NCI-H1048 (cell line): Measurements from ENCODE around the gene ANAPC15.

Experiments
- DNase-seq: peaks from one replicate; lab custom pipeline; 2025; lab: John Stamatoyannopoulos, UW

Gene ANAPC15

DNA sequence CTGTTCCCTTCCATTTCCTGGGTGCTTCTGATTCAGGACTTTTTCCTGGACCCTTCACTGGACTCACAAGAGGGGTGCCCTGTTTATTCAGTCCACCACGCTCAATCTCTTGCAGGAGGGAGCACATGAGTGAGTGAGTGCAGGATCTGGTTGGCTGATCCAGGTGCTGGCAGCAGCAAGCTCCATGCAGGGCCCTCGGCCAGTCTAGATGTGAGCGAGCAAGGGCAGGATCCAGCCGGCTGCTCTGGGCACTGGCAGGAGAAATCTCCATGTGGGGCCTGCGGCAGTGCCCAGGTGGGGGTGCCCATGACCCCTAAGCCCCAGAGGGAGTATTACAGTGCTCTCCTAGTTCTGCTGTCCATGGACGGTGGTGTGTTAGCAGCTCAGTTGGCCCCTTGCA is 11.6 kb upstream of the ANAPC15 start:
- DNase-seq: no peak

DNA sequence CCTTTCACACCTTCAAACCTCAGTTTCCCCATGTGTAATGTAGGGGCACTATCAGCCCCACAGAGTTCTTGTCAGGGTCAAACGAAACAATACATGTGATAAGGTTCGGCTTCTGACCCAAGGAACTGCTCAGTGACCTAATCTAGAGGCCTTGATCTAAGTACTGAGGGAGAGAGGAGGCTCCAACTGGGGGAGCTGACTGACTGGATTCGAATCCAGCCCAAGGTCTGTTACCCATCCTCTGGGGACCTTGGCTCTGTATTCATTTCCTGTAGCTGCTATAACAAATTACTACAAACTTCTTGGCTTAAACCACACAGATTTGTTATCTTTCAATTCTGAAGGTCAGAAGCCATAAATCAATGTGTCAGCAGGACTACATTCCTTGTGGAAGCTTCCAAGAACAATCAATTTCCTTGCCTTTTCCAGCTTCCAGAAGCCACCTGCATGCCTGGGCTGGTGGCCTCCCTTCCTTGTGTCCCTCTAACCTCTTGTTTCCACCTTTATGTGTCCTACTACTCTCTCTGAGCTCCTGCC is 10.7 kb upstream of the ANAPC15 start:
- no peak for DNase-seq

DNA sequence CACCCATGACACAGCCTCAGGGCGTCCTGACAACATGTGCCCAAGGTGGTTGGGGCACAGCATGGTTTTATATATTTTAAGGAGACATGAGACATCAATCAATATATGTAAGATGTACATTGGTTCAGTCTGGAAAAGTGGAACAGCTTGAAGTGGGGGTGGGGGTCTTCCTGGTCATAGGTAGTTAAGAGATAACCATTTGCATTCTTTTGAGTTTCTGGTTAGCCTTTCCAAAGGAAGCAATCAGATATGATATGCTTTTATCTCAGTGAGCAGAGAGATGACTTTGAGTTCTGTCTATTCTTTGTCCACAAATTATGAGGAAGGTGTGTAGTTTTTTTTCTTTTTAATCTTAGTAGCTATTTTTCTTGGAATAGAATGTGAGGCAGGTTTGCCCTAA is 10.1 kb upstream of the ANAPC15 start:
- DNase-seq: no peak

DNA sequence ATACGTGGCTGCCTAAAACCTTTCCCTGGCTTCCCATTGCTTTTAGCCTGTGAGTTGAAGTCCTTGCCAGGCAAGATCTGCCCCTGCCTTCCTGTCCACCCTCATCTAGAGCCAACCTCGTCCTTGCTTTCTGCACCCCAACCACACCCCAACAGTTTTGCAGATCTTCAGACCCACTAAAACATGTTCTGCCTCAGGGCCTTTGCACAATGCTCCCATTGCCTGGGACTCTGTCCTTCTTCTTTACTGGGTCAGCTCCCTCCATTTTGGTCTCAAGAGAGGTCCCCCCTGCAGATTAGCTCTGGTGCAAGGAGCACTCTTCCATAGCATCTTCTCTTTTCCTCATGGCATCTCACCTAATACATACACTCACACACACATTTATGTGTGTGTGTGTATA is 8.4 kb upstream of the ANAPC15 start:
- DNase-seq: no peak

DNA sequence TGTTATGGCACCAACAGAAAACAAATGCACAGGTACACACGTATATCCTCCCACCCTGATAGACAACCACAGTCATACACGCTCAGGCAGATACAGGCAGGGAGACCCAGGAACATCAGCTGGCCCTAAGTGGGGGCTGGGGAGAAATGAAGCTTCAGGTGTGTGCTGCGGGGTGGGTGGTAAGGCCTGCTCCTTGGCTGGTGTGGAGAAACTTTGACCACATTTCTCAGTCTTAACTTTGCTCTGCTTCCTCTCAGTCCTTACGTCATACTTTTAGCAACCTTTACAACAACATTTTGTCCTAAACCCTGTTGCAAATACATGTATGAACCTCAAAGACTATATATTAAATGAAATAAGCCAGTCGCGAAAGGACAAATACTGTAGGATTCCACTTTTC is 6.7 kb upstream of the ANAPC15 start:
- DNase-seq: no peak

DNA sequence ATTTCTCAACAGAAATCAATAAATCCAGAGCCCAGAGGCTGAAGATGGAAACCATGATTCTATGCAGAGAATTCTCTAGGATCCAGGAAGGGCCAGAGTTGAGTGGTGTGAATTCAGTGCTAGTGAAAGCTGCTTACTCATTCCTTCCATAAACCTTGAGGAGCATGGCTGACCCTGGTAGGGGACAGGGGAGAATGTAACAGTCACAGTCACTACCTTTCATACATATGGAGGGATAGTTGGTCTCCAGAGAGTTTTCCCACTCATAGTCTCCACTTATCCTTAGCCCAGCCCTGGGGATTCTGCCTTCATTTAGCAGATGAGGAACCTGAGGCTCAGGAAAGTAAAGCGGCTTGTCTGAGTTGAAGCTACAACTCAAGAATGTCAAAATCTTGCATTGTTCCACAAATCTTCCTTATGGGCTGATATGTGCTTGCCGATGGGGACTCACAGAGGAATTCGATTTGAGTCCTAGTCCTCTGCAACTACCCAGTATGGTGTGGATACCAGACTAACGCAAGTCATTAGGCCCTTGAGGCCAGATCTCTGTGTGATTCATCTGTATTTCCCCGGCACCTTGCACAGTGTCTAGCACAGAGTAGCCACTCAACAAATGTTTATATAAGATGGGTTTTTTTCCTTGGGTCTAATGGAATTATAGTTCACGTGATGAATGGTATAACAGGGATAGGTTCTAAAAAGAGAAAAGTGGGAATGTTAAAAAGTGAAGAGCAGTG is 3.7 kb upstream of the ANAPC15 start:
- no peak for DNase-seq

DNA sequence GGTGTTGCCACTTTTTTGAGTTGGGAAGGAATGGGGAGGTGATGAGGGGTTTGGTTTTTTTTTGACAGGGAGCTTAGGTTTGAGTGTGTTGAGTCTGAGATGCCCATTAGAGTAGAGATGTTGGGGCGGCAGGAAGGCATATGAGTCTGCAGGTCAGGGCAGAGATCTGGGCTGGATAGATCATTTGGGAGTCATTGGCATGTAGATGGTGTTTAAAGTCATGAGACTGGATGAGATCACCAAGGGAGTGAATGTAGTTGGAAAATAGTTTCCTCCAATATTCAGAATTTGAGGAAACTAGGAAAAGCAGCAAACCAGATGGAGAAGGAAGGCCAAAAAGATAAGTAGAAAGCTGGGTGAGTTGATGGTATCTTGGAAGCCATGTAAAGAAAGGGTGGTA is 2.1 kb upstream of the ANAPC15 start:
- no peak for DNase-seq

DNA sequence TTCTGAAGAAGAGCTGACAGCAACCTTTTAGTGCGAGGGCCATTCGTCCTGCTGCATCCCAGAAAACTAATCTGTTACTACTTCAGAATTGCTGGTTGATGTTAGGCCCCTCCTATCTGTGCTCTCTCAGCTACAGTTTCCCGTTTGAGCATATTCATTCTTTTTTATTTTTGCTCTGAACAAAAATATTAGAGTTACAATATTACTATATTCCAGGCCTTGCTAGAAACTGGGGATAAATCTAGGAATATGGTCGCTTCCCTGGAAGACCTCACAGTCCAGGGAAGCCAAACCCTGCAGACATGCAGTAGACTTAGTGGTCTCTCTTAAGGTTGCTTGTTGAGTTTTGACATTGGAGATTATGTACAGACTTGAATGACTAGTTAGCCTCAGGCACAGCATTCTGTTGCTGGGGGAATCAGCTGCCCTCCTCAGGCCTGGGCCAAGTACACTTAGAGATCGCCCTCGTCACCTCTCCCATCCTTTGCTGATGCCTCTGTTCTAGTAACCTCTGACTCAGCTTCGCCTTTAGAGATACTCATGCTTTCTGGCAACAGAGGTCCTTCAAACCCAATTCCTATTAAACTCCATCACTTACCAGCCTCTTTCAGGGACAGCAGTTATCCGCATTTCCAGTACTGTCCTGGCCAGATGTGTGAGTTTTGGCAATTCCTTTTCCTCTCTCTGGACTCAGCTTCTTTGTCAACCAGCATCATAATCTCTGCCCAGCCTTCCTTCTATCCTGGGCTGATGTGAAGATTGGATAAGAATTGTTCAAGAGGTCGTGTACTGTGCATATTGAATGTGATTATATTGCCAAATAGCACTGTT is 698 bp upstream of the ANAPC15 start:
- DNase-seq: no peak

DNA sequence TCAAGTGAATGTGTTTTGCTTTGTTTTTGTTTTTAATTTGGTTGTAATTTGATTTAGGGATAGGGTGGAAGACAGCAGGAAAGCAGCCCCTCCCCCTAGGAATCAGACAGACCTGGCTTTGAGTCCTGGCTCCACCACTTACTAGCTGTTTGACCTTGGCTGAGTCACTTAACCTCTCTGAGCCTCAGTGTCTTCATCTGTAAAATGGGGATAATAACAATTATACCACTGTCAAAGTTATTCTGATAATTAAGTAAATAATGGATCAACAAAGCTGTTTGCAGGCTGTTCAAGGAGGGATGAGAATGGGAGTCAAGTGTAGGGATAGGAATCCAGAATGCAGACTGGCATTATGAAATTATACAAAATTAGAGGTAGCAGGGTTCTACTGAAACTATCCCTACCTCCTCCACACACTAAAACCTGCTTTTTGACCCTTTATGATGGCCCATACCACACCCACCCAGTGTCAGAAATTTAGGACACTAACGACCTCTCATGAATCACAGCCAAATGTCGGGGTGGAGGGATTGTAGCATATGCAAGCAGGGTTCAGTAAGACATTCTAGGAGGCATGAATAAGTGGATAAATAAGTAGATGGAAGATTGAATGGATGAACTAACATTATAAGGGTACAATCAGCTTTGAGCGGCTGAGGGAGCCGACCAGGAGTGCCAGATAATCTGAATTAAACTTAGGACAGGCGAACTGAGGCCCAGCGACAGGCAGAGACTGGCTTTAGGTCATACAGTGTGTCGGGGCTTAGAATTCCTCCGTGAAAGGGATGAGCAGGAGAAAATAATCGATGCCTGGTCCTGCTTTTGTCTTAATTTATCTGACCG is 974 bp downstream of the ANAPC15 start:
- no peak for DNase-seq

DNA sequence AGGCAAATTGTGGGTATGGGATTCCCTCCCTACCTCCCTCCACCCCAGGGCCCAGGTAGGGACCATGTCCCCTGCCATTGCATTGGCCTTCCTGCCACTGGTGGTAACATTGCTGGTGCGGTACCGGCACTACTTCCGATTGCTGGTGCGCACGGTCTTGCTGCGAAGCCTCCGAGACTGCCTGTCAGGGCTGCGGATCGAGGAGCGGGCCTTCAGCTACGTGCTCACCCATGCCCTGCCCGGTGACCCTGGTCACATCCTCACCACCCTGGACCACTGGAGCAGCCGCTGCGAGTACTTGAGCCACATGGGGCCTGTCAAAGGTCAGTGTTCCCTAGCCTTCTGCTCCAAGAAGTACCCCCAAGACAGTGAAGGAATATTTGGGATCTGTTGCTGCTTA is 6.6 kb downstream of the ANAPC15 start, which contains the start of gene TOMT:
TSS of gene TOMT (plus strand) at position 37 of the 400 bp plus-strand sequence. CDS start at position 65, 28 bp downstream.
- no peak for DNase-seq

DNA sequence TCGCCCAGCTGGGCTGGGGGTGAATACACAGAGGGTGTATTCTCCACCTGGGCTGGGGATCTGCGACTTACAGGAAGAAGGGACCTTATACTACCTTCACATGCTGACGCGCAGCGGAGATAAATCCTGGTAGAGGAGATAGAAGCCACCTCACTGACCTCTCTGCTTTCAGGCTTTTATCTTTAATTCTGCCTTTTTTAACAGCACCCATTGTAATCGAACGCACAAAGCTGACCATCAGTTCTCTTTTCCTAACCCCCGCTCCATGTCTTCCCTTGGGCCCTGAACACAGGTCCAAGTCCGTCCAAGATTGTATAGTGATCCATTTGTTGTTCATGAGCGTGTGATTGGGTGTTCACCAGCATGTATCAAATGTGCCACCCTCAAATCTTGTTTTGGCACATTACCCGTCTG is 8.7 kb downstream of the ANAPC15 start:
- no peak for DNase-seq

DNA sequence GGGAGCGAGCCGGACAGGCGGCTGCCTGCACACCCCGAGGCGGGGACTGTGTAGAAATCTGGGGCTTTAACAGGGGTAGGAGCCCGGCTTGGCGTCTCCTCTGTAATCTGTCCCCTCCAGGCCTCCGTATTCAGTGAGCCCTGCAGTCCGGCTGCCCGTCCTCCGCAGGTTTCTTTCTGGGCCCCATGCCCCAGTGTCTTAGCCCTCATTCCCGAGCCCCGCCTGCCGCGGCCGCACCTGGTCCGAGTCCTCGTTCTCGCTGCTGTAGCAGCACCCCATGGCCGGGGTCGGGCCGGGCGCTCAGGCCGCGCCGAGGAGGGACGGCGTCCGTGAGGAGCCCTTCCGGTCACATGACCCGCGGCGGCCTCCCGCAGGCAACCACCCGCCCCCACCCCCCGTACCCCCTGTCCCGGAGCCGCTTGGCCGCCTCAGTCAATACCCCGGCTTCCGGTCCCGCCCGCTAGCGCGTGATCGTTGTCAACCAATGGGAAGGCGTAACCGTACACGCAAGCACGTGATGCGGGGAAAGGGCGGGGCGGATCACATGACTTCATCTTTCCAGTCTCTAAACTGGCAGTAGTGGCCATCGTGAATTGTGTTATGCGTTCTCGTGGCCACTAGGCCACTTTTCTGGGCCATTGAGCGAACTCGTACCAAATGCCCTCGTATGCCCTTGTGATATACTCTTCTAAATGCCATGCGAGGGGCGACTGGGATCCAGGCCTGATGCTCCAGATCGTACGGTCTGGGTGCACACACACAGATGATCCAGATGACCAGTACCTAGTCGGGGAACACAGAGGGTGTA is 9.3 kb downstream of the ANAPC15 start, which contains the start of gene LAMTOR1:
TSS of gene LAMTOR1 (minus strand) at position 352 of the 808 bp plus-strand sequence. CDS start at position 279, 73 bp downstream.
- DNase-seq: peak; percentile 98

DNA sequence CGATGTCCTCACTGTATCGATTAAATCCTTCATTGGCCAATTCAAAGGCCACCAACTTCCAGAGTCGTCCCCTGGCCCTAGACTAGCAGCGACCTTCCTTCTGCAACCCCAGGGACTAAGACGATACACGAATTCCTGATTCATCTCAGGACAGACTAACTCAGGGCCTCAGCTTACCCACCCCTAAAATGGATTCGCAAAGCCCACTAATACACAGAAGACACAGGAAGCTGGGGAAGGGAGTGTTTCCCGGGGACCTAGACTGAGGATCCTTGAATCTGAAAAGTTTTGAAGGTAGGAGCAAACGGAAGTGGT is 9.9 kb downstream of the ANAPC15 start:
- DNase-seq: no peak

DNA sequence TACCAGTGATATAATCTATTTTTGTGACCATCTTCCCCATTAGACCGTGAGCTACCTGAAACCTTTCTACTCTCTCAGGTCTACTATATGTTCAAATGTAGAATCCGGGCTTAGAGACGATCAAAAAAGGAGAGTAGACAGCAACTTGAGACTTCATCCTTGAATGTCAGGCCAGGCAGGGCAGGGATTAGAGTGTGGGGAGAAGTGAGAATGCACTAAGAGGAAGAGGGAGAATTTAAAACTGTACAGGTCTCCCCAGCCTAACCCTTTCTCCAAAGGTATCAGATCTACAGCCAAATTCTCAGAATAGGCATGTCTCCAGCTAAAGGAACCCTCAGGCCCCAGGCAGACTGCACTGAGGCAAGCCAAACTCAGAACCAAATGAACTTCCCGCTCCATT is 10.3 kb downstream of the ANAPC15 start:
- no peak for DNase-seq

DNA sequence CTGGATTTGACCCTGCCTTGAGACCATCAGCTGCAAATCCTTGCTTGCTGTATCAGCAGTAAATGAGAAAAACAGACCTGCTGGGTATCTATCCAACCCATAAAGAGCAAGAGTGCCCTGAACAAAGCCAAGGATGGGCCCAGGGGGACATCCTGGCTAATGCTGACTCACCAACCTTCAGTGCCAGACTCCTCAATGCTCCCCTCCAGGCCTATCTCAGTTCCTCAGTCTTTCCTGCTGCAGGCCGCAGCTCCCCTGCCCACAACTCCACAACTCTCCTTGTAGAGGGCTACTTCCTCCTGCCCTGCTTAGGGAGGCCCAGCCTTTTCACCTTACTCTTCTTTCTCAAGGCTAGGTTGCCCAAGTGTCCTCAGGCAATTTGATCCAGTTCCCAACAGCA is 12.0 kb downstream of the ANAPC15 start:
- DNase-seq: no peak

DNA sequence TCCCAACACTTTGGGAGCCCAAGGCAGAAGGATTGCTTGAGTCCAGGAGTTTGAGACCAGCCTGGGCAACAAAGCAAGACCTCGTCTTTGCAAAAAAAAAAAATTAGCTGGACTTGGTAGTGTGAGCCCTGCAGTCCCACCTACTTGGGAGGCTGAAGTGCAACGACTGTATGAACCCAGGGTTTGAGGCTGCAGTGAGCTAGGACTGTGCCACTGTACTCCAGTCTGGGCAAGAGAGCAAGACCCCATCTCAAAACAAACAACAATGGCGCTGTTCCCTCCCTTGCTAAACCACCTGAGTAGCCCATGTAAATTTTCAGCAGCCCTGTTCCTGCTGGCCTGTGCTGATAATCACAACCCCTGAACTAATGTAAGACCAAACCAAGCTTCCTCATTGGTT is 12.5 kb downstream of the ANAPC15 start:
- DNase-seq: no peak

DNA sequence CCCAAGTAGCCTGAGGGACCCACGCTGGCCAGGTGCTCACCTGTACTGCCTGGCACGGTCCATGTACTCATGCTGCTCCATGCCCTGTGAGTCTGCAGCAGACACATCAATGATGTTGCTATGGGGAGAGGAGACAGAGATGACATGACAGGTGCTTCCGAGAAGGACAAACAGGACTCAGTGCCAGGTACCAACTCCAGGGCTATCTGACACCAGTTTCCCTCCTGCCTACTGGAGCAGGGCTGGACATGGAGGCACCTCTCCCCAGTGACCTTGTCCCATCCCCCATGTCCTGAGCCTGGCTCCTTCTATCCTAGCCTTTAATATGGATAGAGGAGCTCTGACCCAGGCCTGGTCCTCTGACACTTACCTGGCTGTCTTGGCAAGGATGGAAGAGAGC is 13.8 kb downstream of the ANAPC15 start:
- DNase-seq: no peak

DNA sequence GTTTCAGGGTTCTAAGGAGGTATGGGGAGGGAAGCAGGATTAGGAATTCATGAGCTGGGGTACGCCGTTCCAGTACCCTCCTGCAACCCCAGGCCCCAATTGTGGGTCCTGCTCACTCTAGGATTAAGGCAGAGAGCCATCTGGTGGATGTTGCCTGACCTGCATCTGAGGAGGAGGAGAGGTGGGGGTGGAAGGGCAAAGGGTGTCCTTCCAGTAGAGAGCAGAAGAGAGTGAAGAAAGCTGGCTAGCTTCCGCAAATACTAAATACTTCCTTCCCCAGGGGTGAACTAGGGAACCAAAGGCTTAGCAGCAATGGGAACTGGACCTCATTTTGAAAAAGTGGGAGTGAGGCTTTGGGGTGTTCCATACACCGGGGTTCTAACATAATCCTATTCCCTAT is 21.2 kb downstream of the ANAPC15 start:
- peak; percentile 25 for DNase-seq

DNA sequence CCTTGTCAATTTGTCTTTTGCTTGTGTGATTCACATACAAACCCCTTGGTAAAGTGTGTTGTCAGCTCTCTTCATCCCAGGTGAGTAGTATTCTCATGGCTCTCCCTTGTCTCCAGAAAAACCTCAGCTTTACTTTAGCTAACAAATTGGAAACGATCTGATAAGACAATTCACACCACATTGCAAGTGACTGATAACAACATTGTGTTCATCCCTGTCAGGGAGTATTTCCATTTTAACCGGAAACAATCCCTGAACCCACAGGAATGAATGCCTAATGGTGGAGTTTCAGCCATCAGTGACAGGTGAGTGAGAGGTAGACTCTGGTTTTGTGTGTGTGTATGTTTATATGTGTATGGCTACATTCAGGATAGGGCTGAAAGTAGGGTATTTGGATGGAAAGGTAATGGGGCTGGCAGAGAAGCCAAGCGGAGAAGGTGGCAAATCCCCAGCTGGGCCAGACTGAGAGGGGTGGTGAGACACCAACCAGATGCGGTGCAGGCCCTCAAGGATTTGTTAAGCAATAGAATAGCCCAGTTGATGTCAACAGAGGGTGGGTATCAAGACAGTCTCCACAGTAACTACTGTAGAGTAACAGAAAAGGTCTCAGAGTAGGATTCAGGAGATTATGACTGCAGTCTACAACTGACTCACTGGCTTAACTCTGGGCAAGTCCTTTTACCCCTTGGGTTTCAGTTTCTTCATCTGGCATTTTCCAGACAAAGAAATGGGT is 24.3 kb downstream of the ANAPC15 start:
- no peak for DNase-seq

DNA sequence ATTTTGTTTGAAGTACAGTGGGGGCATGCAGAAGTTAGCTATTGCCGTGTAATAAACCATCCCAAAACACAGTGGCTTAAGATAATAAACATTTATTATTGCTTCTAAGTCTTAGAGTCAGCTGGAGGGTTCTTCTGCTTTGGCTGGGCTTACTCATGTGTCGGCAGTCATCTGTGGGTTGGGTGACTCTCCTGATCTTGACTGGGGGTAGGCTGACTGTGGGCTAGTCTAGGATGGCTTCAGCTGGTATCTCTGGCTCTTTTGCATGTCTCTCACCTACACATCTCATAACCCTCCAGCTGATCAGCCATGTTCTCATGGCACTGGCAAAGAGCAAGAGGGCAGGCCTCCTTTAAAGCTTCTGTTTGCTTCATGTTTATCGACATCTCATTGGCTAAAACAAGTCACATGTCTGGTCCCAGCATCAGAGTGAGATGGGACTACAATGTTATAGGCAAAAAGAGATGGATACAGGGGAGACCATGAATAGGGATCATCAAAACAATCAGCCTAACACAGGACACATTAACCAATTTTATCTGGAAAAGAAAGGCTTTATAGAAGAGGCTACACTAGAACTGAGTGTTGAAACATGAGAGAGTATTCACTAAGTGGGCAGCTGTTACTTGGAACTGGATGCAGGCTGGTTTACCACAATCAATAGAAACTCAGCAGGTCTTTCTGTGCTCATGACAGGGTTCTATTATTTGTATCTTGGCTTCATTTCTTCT is 26.7 kb downstream of the ANAPC15 start:
- DNase-seq: no peak
